K562 (cell line): Measurements from ENCODE around the gene FAM50B. TPM values are rescaled to one million over a fixed set of nuclear protein-coding genes. Genes with fewer than 3 reads are reported as not detected.

ENCODE experiments used
- BDP1 ChIP-seq: IDR thresholded peaks from 3 replicates; pipeline ENCODE4 v1.6.1; 2011; ENCODE audit not compliant: insufficient read length, insufficient read depth
- NONO ChIP-seq, 2 experiments: fragments of 200-400 bp in 1 of 2; fragments of 450-650 bp in 1 of 2; formaldehyde crosslinking in 1 of 2; IDR thresholded peaks; 2 replicates each; pipeline ENCODE4 v1.6.1; 2017; ENCODE audit warnings: low read depth in 2 of 2, mild to moderate bottlenecking in 2 of 2, moderate library complexity in 2 of 2, low read length in 1 of 2
- POLR2AphosphoS2 ChIP-seq: IDR thresholded peaks from 2 replicates; pipeline ENCODE4 v1.6.1; 2012; ENCODE audit warnings: low read length, improper control_type of control experiment
- ZBTB7A ChIP-seq: IDR thresholded peaks from 2 replicates; pipeline ENCODE4 v1.6.1; 2011; ENCODE audit warnings: low read depth, mild to moderate bottlenecking, low read length, moderate library complexity, borderline replicate concordance; ENCODE audit not compliant: control insufficient read depth
- polyA plus RNA-seq, 8 experiments: library from polyadenylated mRNA; depleted of rRNA in 4 of 8; stranded (reverse) in 5 of 8; unstranded in 3 of 8; fragments of >200 nt; fragmentation: Nextera tagmentation in 2 of 8; fragmentation: Illumina TruSeq in 1 of 8; extraction: Ambion mirVana in 2 of 8; extraction: Trizol in 1 of 8; gene quantifications; 2 replicates each; pipeline versions ENCODE4 v1.2.1 to v1.2.3, GENCODE V29; 2011 to 2014; ENCODE audit warnings: inconsistent platforms in 1 of 8, missing spikeins in 1 of 8
- total RNA-seq, 7 experiments: library from RNA; depleted of rRNA in 6 of 7; stranded (reverse); fragments of >200 nt in 6 of 7; fragmentation: Illumina TruSeq in 2 of 7; extraction: Trizol in 2 of 7; gene quantifications; 2 replicates each; pipeline versions ENCODE4 v1.2.1 to v1.2.3, GENCODE V29; 2011 to 2021; ENCODE audit warnings: low replicate concordance in 1 of 7
- TF ChIP-seq, protein P1 (sequence below): fragments of 250-450 bp; sonication (Bioruptor Pico); IDR thresholded peaks from 2 replicates; pipeline ENCODE4 v1.9.0; 2021; ENCODE audit warnings: mild to moderate bottlenecking, inconsistent platforms
- TF ChIP-seq, protein P2 (sequence below), 2 experiments: fragments of 450-650 bp in 1 of 2; sonication (generic) in 1 of 2; formaldehyde crosslinking in 1 of 2; IDR thresholded peaks; 2 replicates each; pipeline versions ENCODE4 v1.7.1 to v1.9.0; 2016 to 2022; ENCODE audit warnings: inconsistent platforms in 1 of 2, mild to moderate bottlenecking in 1 of 2, missing genetic modification reagents in 1 of 2
- TF ChIP-seq, protein P3 (sequence below), 2 experiments: fragments of 450-650 bp; IDR thresholded peaks; 2 replicates each; pipeline ENCODE4 v1.6.1; 2018; ENCODE audit warnings: mild to moderate bottlenecking in 2 of 2, low read depth in 1 of 2; ENCODE audit not compliant: partially characterized antibody in 2 of 2

The FAM50B gene
- total and polyA plus RNA-seq, 9 of the 15 experiments (the other 6 are each of a cell fraction or from before 2014, with no cell fraction given) = 0.09 to 0.16 (median 0.13) TPM; not detected in 6

DNA sequence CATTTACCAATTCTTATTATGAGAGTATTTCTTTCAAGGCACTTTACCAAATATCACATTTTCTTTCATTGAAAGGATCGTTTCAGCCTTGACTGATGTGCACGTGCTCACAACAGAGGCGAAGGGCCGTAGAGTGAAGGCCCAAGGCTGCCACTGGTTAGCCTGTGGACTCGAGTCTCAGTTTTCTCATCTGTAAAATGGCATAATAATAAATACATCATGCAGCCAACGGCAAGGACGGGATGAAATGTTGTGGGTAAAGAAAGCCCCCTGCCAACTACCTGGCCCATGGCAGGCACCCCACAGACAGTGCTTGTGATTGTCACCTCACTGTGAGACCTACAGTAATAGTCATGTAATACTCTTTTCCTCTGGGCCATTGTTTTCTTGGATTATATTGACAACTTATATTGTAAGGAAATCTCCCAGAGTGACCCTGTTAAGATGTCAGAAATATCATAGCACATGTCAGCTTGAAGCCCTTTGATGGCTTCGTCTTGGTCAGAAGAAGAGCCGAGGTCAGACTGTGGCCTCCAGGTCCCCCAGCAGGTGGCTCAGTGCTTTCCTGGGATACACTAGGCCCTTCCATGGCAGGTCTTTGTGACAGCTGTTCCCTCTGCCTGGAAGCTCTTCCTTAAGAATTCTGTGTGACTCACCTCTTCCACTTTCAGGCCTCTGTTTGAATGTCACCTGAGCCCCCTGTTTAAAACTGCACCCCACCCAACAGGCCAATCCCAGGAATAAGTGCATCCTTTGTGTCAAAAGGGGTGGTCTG is 36.3 kb downstream of the FAM50B start (continued):
- TF ChIP-seq, protein P1, sequence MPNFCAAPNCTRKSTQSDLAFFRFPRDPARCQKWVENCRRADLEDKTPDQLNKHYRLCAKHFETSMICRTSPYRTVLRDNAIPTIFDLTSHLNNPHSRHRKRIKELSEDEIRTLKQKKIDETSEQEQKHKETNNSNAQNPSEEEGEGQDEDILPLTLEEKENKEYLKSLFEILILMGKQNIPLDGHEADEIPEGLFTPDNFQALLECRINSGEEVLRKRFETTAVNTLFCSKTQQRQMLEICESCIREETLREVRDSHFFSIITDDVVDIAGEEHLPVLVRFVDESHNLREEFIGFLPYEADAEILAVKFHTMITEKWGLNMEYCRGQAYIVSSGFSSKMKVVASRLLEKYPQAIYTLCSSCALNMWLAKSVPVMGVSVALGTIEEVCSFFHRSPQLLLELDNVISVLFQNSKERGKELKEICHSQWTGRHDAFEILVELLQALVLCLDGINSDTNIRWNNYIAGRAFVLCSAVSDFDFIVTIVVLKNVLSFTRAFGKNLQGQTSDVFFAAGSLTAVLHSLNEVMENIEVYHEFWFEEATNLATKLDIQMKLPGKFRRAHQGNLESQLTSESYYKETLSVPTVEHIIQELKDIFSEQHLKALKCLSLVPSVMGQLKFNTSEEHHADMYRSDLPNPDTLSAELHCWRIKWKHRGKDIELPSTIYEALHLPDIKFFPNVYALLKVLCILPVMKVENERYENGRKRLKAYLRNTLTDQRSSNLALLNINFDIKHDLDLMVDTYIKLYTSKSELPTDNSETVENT (CRISPR knock-in tag) = no peak
- TF ChIP-seq NONO (IDR thresholded peaks at IDR 0.05; ENCODE audit: low read depth in 2 of 2, low read length in 1 of 2) (no peak), POLR2AphosphoS2 (no peak), BDP1 (no peak), ZBTB7A (no peak)
- TF ChIP-seq, protein P2, sequence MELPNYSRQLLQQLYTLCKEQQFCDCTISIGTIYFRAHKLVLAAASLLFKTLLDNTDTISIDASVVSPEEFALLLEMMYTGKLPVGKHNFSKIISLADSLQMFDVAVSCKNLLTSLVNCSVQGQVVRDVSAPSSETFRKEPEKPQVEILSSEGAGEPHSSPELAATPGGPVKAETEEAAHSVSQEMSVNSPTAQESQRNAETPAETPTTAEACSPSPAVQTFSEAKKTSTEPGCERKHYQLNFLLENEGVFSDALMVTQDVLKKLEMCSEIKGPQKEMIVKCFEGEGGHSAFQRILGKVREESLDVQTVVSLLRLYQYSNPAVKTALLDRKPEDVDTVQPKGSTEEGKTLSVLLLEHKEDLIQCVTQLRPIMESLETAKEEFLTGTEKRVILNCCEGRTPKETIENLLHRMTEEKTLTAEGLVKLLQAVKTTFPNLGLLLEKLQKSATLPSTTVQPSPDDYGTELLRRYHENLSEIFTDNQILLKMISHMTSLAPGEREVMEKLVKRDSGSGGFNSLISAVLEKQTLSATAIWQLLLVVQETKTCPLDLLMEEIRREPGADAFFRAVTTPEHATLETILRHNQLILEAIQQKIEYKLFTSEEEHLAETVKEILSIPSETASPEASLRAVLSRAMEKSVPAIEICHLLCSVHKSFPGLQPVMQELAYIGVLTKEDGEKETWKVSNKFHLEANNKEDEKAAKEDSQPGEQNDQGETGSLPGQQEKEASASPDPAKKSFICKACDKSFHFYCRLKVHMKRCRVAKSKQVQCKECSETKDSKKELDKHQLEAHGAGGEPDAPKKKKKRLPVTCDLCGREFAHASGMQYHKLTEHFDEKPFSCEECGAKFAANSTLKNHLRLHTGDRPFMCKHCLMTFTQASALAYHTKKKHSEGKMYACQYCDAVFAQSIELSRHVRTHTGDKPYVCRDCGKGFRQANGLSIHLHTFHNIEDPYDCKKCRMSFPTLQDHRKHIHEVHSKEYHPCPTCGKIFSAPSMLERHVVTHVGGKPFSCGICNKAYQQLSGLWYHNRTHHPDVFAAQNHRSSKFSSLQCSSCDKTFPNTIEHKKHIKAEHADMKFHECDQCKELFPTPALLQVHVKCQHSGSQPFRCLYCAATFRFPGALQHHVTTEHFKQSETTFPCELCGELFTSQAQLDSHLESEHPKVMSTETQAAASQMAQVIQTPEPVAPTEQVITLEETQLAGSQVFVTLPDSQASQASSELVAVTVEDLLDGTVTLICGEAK (IDR thresholded peaks at IDR 0.05) = no peak
- TF ChIP-seq, protein P2 (CRISPR knock-in tag; IDR thresholded peaks at IDR 0.05) = no peak
- TF ChIP-seq, protein P3, sequence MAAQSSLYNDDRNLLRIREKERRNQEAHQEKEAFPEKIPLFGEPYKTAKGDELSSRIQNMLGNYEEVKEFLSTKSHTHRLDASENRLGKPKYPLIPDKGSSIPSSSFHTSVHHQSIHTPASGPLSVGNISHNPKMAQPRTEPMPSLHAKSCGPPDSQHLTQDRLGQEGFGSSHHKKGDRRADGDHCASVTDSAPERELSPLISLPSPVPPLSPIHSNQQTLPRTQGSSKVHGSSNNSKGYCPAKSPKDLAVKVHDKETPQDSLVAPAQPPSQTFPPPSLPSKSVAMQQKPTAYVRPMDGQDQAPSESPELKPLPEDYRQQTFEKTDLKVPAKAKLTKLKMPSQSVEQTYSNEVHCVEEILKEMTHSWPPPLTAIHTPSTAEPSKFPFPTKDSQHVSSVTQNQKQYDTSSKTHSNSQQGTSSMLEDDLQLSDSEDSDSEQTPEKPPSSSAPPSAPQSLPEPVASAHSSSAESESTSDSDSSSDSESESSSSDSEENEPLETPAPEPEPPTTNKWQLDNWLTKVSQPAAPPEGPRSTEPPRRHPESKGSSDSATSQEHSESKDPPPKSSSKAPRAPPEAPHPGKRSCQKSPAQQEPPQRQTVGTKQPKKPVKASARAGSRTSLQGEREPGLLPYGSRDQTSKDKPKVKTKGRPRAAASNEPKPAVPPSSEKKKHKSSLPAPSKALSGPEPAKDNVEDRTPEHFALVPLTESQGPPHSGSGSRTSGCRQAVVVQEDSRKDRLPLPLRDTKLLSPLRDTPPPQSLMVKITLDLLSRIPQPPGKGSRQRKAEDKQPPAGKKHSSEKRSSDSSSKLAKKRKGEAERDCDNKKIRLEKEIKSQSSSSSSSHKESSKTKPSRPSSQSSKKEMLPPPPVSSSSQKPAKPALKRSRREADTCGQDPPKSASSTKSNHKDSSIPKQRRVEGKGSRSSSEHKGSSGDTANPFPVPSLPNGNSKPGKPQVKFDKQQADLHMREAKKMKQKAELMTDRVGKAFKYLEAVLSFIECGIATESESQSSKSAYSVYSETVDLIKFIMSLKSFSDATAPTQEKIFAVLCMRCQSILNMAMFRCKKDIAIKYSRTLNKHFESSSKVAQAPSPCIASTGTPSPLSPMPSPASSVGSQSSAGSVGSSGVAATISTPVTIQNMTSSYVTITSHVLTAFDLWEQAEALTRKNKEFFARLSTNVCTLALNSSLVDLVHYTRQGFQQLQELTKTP (IDR thresholded peaks at IDR 0.05; ENCODE audit: low read depth in 1 of 2, partially characterized antibody in 2 of 2) = no peak
